HCT116 (cell line): ENCODE data around the gene IQCH.

ENCODE experiments used
- EGR1 ChIP-seq: IDR thresholded peaks from 2 replicates; pipeline ENCODE4 v1.6.1; 2012; ENCODE audit warnings: low read depth
- POLR2AphosphoS5 ChIP-seq: IDR thresholded peaks from 2 replicates; pipeline ENCODE4 v1.6.1; 2011; ENCODE audit warnings: mild to moderate bottlenecking, low read depth, low read length, moderate library complexity

DNA sequence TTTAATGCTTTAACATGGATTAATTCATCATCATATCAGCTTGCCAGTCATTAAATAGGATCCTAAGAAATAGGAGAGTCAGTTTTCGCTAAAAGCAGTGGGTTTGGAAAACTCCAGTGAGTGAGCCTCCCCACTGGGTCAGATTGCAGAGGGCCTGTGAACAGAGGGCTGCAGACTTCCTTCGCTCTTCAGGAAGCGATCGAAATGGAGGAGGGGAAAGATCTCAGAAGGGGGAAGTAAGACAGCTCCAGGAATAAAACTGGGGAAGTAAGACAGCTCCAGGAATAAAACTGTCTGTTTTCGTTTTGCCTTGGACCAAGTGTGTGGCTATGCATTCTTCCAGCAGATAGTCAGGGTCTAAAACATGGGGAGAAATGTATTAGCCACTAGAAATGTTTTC is 141.5 kb downstream of the IQCH start:
- TF ChIP-seq POLR2AphosphoS5 (no peak), EGR1 (no peak)
